Bladder microvascular endothelial cell (primary cell): ENCODE measurements around the gene TTLL12. TPM values are rescaled to one million over a fixed set of nuclear protein-coding genes. Genes with fewer than 3 reads are reported as not detected.

Experiments
- total RNA-seq: library from RNA; depleted of rRNA; stranded (reverse); fragments of >200 nt; gene quantifications from 2 replicates; pipeline ENCODE4 v1.2.3, GENCODE V29; 2014

The TTLL12 gene
- 17.0 and 21.5 TPM in 2 replicates for total RNA-seq

DNA sequence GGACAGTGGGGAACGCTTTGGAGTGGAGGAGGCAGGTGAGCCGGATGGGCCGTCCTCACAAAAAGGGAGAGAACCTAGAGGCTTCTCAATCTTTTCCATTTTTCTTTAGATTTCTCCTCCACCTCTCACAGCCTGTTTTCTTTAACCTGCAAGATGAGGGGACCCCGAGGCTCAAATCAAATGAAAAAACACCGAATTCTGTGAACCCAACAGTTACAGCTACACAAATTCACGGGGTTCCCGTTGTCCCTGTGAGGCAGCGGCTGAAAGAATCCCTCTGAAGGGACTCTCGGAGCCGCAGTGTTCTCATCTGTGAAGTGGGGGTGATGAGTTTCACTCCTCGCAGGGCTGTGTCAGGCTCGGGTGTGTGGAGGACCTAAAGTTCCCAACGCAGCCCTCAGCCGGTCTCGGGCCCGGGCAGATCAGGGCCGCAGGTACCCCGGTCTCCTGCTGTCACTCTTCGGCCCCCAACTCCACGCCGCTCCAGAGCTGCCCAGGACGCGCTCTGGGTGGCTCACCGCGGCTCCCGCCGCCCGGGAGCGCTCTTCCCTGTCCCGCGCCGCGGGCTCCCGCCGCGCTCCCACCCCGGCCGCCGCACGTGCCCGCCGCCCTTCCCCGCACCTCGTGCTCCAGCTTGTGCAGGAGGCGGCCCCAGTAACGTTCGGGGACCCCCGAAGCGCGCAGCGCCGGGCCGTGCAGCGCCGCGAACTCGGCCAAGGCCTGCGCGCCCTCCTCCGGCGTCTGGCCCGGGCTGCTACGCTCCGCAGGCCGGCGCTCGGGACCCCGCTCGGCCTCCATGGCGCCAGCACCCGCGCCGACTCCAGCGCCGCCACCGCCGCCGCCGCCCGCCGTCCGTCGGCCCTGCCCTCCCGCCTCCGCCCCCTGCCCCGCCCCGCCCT is at the start of gene TTLL12:
TTLL12 (minus strand) TSS at position 863 of the 899 bp plus-strand sequence; CDS start at position 798, 65 bp downstream.

DNA sequence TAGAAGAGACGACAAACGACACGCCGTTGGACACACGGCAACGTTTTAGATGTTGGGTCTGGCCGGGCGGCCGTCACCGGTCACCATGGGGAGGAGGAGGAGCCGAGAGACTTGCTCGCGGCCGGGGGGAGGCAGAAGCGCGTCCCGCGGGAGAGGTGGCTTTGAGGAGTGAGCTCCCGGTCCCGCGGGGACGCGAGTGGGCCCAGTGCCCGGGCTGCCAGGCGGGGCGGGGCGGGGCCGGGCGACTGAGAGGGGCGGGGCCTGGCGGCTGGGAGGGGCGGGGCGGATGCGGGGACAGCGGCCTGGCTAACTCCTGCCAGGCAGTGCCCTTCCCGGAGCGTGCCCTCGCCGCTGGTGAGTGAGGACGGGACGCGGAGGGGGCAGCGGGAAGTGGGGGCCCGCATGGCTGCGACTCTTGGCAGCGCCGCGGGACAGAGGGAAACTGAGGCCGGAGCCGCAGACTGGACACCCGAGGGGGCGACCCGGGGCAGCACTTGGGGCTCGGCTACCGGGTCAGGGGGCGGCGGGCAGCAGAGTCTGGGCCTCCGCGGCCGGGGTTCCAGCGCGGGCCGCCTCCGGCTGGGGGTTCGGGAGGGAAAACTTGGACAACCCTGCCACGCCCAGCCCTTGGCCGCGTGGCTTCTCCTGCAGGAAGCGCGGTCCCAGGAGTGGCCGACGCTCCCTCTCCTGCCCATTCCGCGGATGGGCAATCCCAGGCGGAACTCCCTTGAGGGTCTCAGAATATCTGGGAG is 35.5 kb downstream of the TTLL12 start, which contains the start of gene TSPO:
TSPO (plus strand) TSS at position 309 of the 752 bp plus-strand sequence. CDS start 7,680 bp downstream, outside the sequence.

DNA sequence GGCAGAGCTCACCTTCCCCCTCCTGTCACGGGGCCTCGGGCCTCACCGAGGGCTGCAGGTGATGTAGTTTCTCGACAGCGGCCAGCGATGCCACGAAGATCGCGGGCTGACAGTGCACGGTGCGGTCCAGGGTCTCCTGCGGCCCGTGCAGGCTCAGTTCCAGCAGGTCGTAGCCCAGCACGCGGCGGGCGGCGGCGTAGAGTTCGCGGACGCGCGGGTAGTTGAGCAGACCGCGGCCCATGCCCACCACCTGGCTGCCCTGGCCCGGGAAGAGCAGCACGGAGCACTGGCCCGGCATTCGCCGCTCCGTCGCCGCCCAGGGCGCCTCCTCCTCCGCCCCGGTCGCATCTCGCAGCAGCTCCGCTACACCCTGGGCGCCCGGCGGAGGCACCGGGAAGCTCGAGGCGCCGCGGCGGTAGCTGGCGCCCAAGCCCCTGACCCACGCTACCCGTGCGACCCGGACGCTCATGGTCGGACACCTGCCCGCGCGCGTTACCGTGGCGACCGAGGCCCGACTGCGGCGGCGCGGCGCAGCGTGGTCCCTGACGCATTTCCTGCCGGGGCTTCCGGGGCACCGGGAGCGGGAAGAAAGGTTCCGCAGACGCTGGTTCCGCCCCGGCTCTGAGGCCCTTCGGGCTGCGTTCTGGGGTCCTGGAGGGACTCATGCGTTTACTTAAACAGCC is 43.9 kb downstream of the TTLL12 start, which contains the start of gene MCAT:
MCAT (minus strand) TSS at position 519 of the 683 bp plus-strand sequence; CDS start at position 469, 50 bp downstream.

Other genes with a start within 250 kb of the TTLL12 start
- 48.2 and 103 TPM in 2 replicates for gene PACSIN2, start 172.0 kb downstream of the TTLL12 start, total RNA-seq
- 7.1 and 14.0 TPM in 2 replicates for gene TTLL1, start 97.7 kb downstream of the TTLL12 start, total RNA-seq
- gene BIK, start 76.4 kb downstream of the TTLL12 start, total RNA-seq = 2.0 and 2.3 TPM in 2 replicates
- gene MCAT, start 43.7 kb downstream of the TTLL12 start, total RNA-seq = 7.1 and 9.0 TPM in 2 replicates
- 219 and 415 TPM in 2 replicates for gene TSPO, start 35.6 kb downstream of the TTLL12 start, total RNA-seq
- 0.16 and 0.38 TPM in 2 replicates for gene SCUBE1, start 156.2 kb upstream of the TTLL12 start, total RNA-seq
- gene MPPED1, start 224.9 kb upstream of the TTLL12 start, total RNA-seq = 0.06 TPM in 1 of 2 replicates, not detected in the other